Uterus (tissue), 2 donors: ENCODE results near the gene AUTS2.

ENCODE experiments used
- POLR2A ChIP-seq, 2 donors: fragments of 450-650 bp; IDR thresholded peaks; one replicate each; pipeline ENCODE4 v1.6.1; 2016; ENCODE audit warnings: antibody characterized with exemption in 2 of 2, mild to moderate bottlenecking in 1 of 2, moderate library complexity in 1 of 2
- TF ChIP-seq, protein P1 (sequence below), 4 experiments: fragments of 200-600 bp in 2 of 4; fragments of 450-650 bp in 2 of 4; sonication (generic) in 2 of 4; IDR thresholded peaks; one replicate each; pipeline ENCODE4 v1.5.1; 2016 to 2019; ENCODE audit warnings: antibody characterized with exemption in 4 of 4, mild to moderate bottlenecking in 2 of 4, moderate library complexity in 1 of 4

DNA sequence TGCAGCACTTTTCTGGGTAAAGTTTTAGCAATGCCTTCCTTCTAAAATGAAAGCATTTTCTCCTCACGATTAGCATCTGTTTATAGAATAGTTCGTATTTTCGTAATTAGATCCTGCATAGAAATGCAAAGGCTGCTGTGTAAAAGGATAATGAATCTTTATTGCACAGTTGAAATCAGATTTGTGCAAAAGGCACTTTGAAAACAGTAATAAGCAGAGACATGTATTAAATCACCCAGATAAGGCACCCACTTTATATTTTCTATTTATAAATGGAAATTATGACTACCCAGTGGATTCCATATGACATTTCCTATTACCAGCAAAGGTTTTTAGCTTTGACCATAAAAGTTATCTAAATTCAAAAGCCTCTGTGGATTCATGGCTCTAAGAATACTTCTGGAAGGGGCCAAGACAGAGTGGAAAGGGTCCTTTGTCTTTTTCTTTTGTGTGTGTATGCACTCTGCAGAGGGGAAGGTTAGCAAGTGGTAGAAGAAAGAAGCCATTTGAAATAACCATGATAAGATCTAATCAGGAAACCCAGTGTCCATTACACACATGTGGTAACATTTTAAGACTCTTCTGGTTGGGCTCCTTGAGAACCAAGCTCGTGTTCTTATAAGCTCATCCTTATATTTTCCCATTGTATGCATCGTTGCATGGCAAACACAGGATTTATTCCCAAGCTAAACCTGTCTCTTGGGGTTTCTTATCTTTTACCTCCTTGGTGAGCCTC lies 612.1 kb downstream of the AUTS2 start:
- TF ChIP-seq, protein P1, sequence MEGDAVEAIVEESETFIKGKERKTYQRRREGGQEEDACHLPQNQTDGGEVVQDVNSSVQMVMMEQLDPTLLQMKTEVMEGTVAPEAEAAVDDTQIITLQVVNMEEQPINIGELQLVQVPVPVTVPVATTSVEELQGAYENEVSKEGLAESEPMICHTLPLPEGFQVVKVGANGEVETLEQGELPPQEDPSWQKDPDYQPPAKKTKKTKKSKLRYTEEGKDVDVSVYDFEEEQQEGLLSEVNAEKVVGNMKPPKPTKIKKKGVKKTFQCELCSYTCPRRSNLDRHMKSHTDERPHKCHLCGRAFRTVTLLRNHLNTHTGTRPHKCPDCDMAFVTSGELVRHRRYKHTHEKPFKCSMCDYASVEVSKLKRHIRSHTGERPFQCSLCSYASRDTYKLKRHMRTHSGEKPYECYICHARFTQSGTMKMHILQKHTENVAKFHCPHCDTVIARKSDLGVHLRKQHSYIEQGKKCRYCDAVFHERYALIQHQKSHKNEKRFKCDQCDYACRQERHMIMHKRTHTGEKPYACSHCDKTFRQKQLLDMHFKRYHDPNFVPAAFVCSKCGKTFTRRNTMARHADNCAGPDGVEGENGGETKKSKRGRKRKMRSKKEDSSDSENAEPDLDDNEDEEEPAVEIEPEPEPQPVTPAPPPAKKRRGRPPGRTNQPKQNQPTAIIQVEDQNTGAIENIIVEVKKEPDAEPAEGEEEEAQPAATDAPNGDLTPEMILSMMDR (IDR thresholded peaks at IDR 0.05): no peak
- TF ChIP-seq POLR2A (IDR thresholded peaks at IDR 0.05): no peak
